ENCODE results near the gene SELENOV.

The SELENOV gene

DNA sequence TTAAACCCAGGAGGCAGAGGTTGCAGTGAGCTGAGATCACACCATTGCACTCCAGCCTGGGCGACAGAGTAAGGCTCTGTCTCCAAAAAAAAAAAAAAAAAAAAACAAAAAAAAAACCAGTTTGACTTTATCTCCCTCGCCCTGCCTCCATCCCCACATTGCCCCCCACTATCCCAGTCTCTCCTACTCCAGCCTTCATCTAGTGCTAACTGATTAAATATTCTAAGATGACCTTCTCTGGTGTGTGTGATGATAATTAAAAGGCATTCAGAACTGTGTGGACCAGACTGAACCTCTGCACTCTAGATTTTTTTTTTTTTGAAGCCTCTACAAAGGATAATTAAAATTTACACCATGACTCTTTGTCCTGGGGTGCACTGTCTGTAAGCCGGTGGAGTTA, 22.2 kb upstream of the SELENOV start:
- TF ChIP-seq, protein P1, sequence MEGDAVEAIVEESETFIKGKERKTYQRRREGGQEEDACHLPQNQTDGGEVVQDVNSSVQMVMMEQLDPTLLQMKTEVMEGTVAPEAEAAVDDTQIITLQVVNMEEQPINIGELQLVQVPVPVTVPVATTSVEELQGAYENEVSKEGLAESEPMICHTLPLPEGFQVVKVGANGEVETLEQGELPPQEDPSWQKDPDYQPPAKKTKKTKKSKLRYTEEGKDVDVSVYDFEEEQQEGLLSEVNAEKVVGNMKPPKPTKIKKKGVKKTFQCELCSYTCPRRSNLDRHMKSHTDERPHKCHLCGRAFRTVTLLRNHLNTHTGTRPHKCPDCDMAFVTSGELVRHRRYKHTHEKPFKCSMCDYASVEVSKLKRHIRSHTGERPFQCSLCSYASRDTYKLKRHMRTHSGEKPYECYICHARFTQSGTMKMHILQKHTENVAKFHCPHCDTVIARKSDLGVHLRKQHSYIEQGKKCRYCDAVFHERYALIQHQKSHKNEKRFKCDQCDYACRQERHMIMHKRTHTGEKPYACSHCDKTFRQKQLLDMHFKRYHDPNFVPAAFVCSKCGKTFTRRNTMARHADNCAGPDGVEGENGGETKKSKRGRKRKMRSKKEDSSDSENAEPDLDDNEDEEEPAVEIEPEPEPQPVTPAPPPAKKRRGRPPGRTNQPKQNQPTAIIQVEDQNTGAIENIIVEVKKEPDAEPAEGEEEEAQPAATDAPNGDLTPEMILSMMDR (IDR thresholded peaks at IDR 0.05; ENCODE audit: extremely low read depth, insufficient read depth, missing control alignments) = no peak
- in situ Hi-C loops (cut with MboI; ENCODE audit: low pct_unique_long_range_greater_than_20kb, low sequenced_read_pairs, unreplicated experiment) = no loop called here
- DNase-seq (ENCODE audit: low spot score) = no peak

DNA sequence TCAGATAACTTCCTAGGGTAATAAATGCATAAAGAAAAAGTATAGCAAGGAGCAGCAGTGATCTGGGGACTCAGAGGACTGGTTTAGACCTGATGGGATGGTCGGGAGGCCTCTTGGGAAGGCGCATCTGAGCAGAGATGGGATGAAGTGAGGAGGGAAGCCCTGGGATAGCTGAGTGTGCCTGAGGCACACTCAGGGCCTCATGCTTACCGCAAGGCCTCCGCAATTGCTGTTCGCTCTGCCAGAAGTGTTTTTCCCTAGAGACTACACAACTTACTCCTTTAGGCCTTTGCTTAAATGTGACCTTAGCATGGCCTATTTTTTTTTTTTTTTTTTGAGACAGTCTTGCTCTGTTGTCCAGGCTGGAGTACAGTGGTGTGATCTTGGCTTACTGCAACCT, 20.3 kb upstream of the SELENOV start:
- DNase-seq (ENCODE audit: low spot score) = no peak
- TF ChIP-seq, protein P1 (IDR thresholded peaks at IDR 0.05; ENCODE audit: extremely low read depth, insufficient read depth, missing control alignments) = no peak
- in situ Hi-C loops (cut with MboI; ENCODE audit: low pct_unique_long_range_greater_than_20kb, low sequenced_read_pairs, unreplicated experiment) = no loop called here

DNA sequence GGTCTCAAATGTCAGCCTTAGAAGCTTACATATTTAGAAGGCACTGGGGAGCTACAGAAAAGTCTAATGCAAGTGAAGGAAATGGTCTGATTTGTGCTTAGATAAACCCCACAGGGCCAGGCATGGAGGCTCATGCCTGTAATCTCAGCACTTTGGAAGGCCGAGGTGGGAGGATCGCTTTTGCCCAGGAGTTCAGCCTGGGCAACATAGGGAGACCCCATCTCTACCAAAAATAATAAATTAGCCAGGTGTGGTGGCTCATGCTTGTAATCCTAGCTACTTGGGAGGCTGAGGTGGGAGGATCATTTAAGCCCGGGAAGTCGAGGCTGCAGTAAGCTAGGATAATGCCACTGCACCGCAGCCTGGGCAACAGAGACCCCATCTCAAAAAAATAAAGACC, 18.9 kb upstream of the SELENOV start:
- TF ChIP-seq, protein P1 (IDR thresholded peaks at IDR 0.05; ENCODE audit: extremely low read depth, insufficient read depth, missing control alignments) = no peak
- in situ Hi-C loops (cut with MboI; ENCODE audit: low pct_unique_long_range_greater_than_20kb, low sequenced_read_pairs, unreplicated experiment) = no loop called here
- DNase-seq (ENCODE audit: low spot score) = no peak

DNA sequence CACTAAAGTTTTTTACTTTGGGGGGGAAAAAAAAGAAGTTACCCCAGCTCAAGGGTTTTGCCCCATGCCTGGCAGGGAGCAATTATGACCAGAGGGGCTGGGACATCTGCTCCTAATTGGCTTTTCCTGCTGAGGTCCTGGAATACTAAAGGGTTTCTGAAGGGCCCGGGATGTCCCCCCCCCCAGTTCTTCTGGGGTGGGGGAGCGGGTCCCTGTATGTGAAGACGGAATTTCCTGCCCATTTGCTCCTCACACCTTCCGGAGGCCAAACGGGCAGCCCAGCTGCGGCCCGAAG, 17.3 kb upstream of the SELENOV start:
- in situ Hi-C loops (cut with MboI; ENCODE audit: low pct_unique_long_range_greater_than_20kb, low sequenced_read_pairs, unreplicated experiment) = no loop called here

DNA sequence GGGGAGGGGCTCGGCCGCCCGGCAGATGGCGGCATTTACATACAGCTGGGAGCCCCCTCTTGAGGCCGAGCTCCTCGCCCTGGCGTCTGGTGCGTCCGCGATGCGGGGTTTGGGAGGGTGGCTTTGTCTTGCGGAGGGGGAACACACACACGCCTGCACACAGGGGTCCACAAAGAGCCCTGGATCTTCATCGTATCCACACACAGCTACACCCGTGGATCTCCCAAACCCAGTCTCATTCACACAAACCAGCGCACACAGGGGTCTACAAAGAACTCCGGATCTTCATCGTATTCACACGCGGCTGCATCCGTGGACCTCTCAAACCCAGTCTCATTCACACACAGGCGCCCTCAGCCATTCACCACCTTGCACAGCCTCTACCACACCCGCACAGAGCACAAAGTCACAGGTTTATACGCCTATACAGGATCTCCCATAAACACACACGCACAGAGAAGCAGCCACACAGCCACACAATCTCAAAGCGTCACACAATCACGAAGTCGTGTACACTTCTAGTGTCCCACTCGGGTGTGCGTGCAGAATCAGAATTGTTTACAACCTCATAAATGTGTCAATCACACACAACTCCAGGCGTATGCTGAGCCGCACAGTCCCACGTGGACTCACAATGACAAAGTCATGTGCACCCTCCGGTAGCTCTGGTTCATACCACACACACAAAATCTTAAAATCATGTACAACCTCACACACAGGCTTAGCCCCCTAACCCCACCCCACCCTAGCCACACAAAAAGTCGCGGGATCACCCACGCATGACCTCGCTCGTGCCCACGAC, 16.7 kb upstream of the SELENOV start:
- TF ChIP-seq, protein P1 (IDR thresholded peaks at IDR 0.05; ENCODE audit: extremely low read depth, insufficient read depth, missing control alignments) = peak; percentile 24
- in situ Hi-C loops (cut with MboI; ENCODE audit: low pct_unique_long_range_greater_than_20kb, low sequenced_read_pairs, unreplicated experiment) = no loop called here

More for the DNA sequence above, 17.3 kb upstream of the SELENOV start:
- TF ChIP-seq, protein P1 (IDR thresholded peaks at IDR 0.05; ENCODE audit: extremely low read depth, insufficient read depth, missing control alignments) = no peak
- DNase-seq (ENCODE audit: low spot score) = no peak

DNA sequence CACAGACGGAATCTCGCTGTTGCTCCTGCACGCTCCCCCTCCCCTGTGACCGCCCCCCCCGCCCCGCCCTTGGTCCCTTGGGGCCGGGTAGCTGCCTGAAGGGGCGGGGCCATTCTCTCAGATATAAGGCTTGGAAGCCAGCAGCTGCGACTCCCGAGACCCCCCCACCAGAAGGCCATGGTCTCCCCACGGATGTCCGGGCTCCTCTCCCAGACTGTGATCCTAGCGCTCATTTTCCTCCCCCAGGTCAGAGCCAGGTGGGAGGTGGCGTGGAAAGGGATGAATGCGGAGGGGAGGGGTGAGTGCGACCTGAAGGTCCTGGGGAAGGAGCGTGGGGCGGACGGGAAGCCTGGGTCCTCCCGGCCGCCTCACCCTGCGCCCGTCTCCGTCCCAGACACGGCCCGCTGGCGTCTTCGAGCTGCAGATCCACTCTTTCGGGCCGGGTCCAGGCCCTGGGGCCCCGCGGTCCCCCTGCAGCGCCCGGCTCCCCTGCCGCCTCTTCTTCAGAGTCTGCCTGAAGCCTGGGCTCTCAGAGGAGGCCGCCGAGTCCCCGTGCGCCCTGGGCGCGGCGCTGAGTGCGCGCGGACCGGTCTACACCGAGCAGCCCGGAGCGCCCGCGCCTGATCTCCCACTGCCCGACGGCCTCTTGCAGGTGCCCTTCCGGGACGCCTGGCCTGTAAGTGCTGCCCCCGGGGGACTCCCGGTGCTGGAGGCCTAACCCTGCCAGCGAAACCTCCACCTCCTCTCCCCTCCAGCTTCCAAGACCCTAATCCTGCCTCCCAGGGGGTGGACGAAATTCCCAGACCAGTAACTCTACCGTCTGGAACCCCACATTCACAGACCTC, 15.9 kb upstream of the SELENOV start, which contains the start of gene DLL3:
TSS of gene DLL3 (plus strand) at position 150 of the 845 bp plus-strand sequence. CDS start at position 178, 28 bp downstream.
- no peak for DNase-seq (ENCODE audit: low spot score)
- TF ChIP-seq, protein P1 (IDR thresholded peaks at IDR 0.05; ENCODE audit: extremely low read depth, insufficient read depth, missing control alignments) = no peak
- in situ Hi-C loops (cut with MboI; ENCODE audit: low pct_unique_long_range_greater_than_20kb, low sequenced_read_pairs, unreplicated experiment) = no loop called here

More for the DNA sequence above, 16.7 kb upstream of the SELENOV start:
- DNase-seq (ENCODE audit: low spot score) = peak; percentile 71
